HEK293 (cell line): ENCODE data around the gene PLEKHD1.

Experiments used
- ZNF416 ChIP-seq: fragments of 450-650 bp; formaldehyde crosslinking; IDR thresholded peaks from 2 replicates; pipeline ENCODE4 v1.5.1; 2016; ENCODE audit warnings: missing biosample characterization, missing genetic modification characterization
- ZNF510 ChIP-seq: fragments of 450-650 bp; formaldehyde crosslinking; IDR thresholded peaks from 2 replicates; pipeline ENCODE4 v1.5.1; 2018; ENCODE audit warnings: mild to moderate bottlenecking, missing genetic modification characterization, missing biosample characterization; ENCODE audit not compliant: insufficient replicate concordance

DNA sequence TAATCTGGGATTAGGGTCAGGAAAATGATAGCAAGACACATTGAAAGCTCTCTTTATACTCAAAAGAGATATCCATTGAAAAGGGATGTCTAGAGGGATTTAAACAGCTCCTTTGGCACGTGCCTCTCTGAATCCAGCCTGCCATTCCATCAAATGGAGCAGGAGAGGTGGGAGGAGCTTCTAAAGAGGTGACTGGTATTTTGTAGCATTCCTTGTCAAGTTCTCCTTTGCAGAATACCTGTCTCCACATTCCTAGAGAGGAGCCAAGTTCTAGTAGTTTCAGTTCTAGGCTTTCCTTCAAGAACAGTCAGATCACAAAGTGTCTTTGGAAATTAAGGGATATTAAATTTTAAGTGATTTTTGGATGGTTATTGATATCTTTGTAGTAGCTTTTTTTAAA is 25.4 kb upstream of the PLEKHD1 start:
- TF ChIP-seq ZNF510 (no peak), ZNF416 (tag by site-specific recombination) (no peak)
